Rectal smooth muscle tissue (tissue), 1 donor: Measurements from ENCODE around the gene TUBB3.
"Not testable (repeated sequence)": the region's sequence is repeated elsewhere in the genome, so short reads cannot be mapped to it uniquely, and the experiment has no call there.

ENCODE experiments used
- H3K27ac ChIP-seq: one replicate; pipeline ENCODE4 v1.7.0; 2013; ENCODE audit warnings: low read depth, low read length, inconsistent platforms
- H3K27me3 ChIP-seq: one replicate; pipeline ENCODE4 v1.7.0; 2013; ENCODE audit warnings: low read length; ENCODE audit not compliant: control insufficient read depth, insufficient read depth
- H3K36me3 ChIP-seq: one replicate; pipeline ENCODE4 v1.7.0; 2013; ENCODE audit warnings: low read length; ENCODE audit not compliant: control insufficient read depth, insufficient read depth
- H3K4me1 ChIP-seq: one replicate; pipeline ENCODE4 v1.7.0; 2013; ENCODE audit warnings: low read length; ENCODE audit not compliant: control insufficient read depth, insufficient read depth
- H3K4me3 ChIP-seq: one replicate; pipeline ENCODE4 v1.7.0; 2013; ENCODE audit warnings: low read length
- H3K9ac ChIP-seq: one replicate; pipeline ENCODE4 v1.7.0; 2013; ENCODE audit warnings: low read length

The TUBB3 gene

GRCh38 chr16:89924925-89925307 is 1.8 kb downstream of the TUBB3 start:
- Histone ChIP-seq H3K27me3 (peaks cover 12% of the 10 kb centered on the region), H3K4me1 (peaks cover 13% of the 10 kb centered on the region), H3K36me3 (no peaks in the 10 kb centered on the region)

GRCh38 chr16:89925596-89926079 is 2.5 kb downstream of the TUBB3 start:
- Histone ChIP-seq H3K36me3 (no peaks in the 10 kb centered on the region), H3K27me3 (peaks cover 12% of the 10 kb centered on the region), H3K4me3 (peak overlapping the region; percentile 32), H3K4me1 (peaks cover 13% of the 10 kb centered on the region), H3K9ac (no peak overlapping the region), H3K27ac (no peak overlapping the region)

More at GRCh38 chr16:89924925-89925307, 1.8 kb downstream of the TUBB3 start:
- H3K4me3 ChIP-seq = no peak overlapping the region
- H3K27ac ChIP-seq = no peak overlapping the region
- H3K9ac ChIP-seq = no peak overlapping the region

GRCh38 chr16:89931305-89931896 is 8.3 kb downstream of the TUBB3 start:
- Histone ChIP-seq H3K9ac (no peak overlapping the region), H3K27me3 (no peaks in the 10 kb centered on the region), H3K36me3 (no peaks in the 10 kb centered on the region), H3K27ac (no peak overlapping the region), H3K4me3 (no peak overlapping the region), H3K4me1 (no peaks in the 10 kb centered on the region)

GRCh38 chr16:89931964-89932363 is 8.8 kb downstream of the TUBB3 start:
- Histone ChIP-seq H3K4me3 (no peak overlapping the region), H3K9ac (no peak overlapping the region), H3K27me3 (no peaks in the 10 kb centered on the region), H3K36me3 (no peaks in the 10 kb centered on the region), H3K27ac (no peak overlapping the region), H3K4me1 (no peaks in the 10 kb centered on the region)

- H3K27ac ChIP-seq, H3K4me1 ChIP-seq, H3K4me3 ChIP-seq, H3K36me3 ChIP-seq, H3K27me3 ChIP-seq, H3K9ac ChIP-seq: not testable (repeated sequence)
Observed at GRCh38 chr16:89934019-89934418, 10.9 kb downstream of the TUBB3 start.

GRCh38 chr16:89934611-89935553 is 11.7 kb downstream of the TUBB3 start:
- Histone ChIP-seq H3K9ac (no peak overlapping the region), H3K36me3 (no peaks in the 10 kb centered on the region), H3K27me3 (no peaks in the 10 kb centered on the region), H3K27ac (no peak overlapping the region), H3K4me1 (no peaks in the 10 kb centered on the region), H3K4me3 (no peak overlapping the region)

GRCh38 chr16:89935620-89936019 is 12.5 kb downstream of the TUBB3 start:
- H3K27me3 ChIP-seq, H3K4me1 ChIP-seq, H3K27ac ChIP-seq, H3K4me3 ChIP-seq, H3K36me3 ChIP-seq, H3K9ac ChIP-seq: not testable (repeated sequence)

- H3K9ac ChIP-seq = no peak overlapping the region
- no peaks in the 10 kb centered on the region for H3K27me3 ChIP-seq
- no peaks in the 10 kb centered on the region for H3K4me1 ChIP-seq
- H3K4me3 ChIP-seq = no peak overlapping the region
- H3K27ac ChIP-seq = no peak overlapping the region
- no peaks in the 10 kb centered on the region for H3K36me3 ChIP-seq
Observed at GRCh38 chr16:89936034-89936433, 12.9 kb downstream of the TUBB3 start.

GRCh38 chr16:89936508-89936907 is 13.4 kb downstream of the TUBB3 start:
- no peak overlapping the region for H3K4me3 ChIP-seq
- no peaks in the 10 kb centered on the region for H3K27me3 ChIP-seq
- H3K36me3 ChIP-seq = no peaks in the 10 kb centered on the region
- no peaks in the 10 kb centered on the region for H3K4me1 ChIP-seq
- H3K27ac ChIP-seq = no peak overlapping the region
- H3K9ac ChIP-seq = no peak overlapping the region

- Histone ChIP-seq H3K36me3 (no peaks in the 10 kb centered on the region), H3K27me3 (no peaks in the 10 kb centered on the region), H3K9ac (no peak overlapping the region), H3K4me1 (no peaks in the 10 kb centered on the region), H3K27ac (no peak overlapping the region), H3K4me3 (no peak overlapping the region)
Observed at GRCh38 chr16:89936981-89937380, 13.8 kb downstream of the TUBB3 start.

- Histone ChIP-seq H3K36me3 (no peaks in the 10 kb centered on the region), H3K4me1 (no peaks in the 10 kb centered on the region), H3K4me3 (no peak overlapping the region), H3K27ac (no peak overlapping the region), H3K9ac (no peak overlapping the region), H3K27me3 (no peaks in the 10 kb centered on the region)
Observed at GRCh38 chr16:89938175-89938885, 15.2 kb downstream of the TUBB3 start.

GRCh38 chr16:89944773-89945172 is 21.6 kb downstream of the TUBB3 start:
- Histone ChIP-seq H3K4me1 (peaks cover 2% of the 10 kb centered on the region), H3K27ac (no peak overlapping the region), H3K9ac (no peak overlapping the region), H3K27me3 (no peaks in the 10 kb centered on the region), H3K36me3 (no peaks in the 10 kb centered on the region), H3K4me3 (no peak overlapping the region)
